Panc1 (cell line): ENCODE measurements around the gene COL4A2. TPM values are rescaled to one million over a fixed set of nuclear protein-coding genes. Genes with fewer than 3 reads are reported as not detected.

Source experiments
- ATAC-seq: fragments of 200-7000 bp; cut with Tn5 transposase; 2 replicates; pipeline ENCODE4 v1.9.1; 2020; ENCODE audit warnings: mild to moderate bottlenecking, moderate library complexity
- BruUV-seq: library from RNA; stranded (reverse); fragments of 400-500 nt; replicated peaks from 2 replicates; lab custom pipeline; 2021; lab: Mats Ljungman, UMichigan
- CTCF ChIA-PET: fragments of 300-600 bp; sonication (Branson Sonifier 250); formaldehyde crosslinking; loops from one replicate; lab custom pipeline; 2022; ENCODE audit warnings: antibody characterized with exemption; lab: Charles Lee
- POLR2A ChIA-PET: fragments of 300-600 bp; sonication (Branson Sonifier 250); formaldehyde crosslinking; loops from one replicate; lab custom pipeline; 2022; ENCODE audit warnings: antibody characterized with exemption; lab: Charles Lee
- DNase-seq: peaks from one replicate; pipeline ENCODE4 v3.0.0-alpha.2; 2010; ENCODE audit warnings: low read depth, low spot score
- H3K27ac ChIP-seq: 2 replicates; pipeline ENCODE4 v1.5.1; 2011; ENCODE audit warnings: mild to moderate bottlenecking, low read length, inconsistent platforms
- H3K27me3 ChIP-seq: fragments of 200-500 bp; sonication (Bioruptor generic); 2 replicates; pipeline ENCODE4 v1.6.0; 2014; ENCODE audit warnings: low read length, inconsistent platforms; ENCODE audit not compliant: control insufficient read depth, insufficient read depth
- H3K36me3 ChIP-seq: fragments of 200-500 bp; sonication (Bioruptor generic); 2 replicates; pipeline ENCODE4 v1.5.1; 2014; ENCODE audit warnings: inconsistent platforms, mild to moderate bottlenecking, low read length, moderate library complexity; ENCODE audit not compliant: control insufficient read depth, insufficient read depth
- H3K4me1 ChIP-seq: 2 replicates; pipeline ENCODE4 v1.5.1; 2011; ENCODE audit warnings: inconsistent platforms, mild to moderate bottlenecking, low read length, moderate library complexity; ENCODE audit not compliant: control insufficient read depth, insufficient read depth
- H3K4me3 ChIP-seq, 2 experiments: 2 replicates each; pipeline ENCODE4 v1.5.1; 2011 to 2012; ENCODE audit warnings: low read depth in 2 of 2, low read length in 2 of 2, mild to moderate bottlenecking in 2 of 2, inconsistent platforms in 1 of 2, moderate library complexity in 1 of 2
- H3K9me3 ChIP-seq: fragments of 200-500 bp; sonication (Bioruptor generic); 2 replicates; pipeline ENCODE4 v1.5.1; 2014; ENCODE audit warnings: low read depth, mild to moderate bottlenecking, inconsistent platforms, low read length, moderate library complexity; ENCODE audit not compliant: control insufficient read depth, insufficient read depth
- CTCF ChIP-seq: fragments of 450-650 bp; IDR thresholded peaks from 2 replicates; pipeline ENCODE4 v1.5.1; 2017; ENCODE audit warnings: mild to moderate bottlenecking
- POLR2AphosphoS5 ChIP-seq: IDR thresholded peaks from 2 replicates; pipeline ENCODE4 v1.6.1; 2012; ENCODE audit warnings: mild to moderate bottlenecking, low read depth, low read length, moderate library complexity
- REST ChIP-seq, 2 experiments: IDR thresholded peaks; 2 replicates each; pipeline ENCODE4 v1.6.1; 2011 to 2012; ENCODE audit warnings: low read depth in 2 of 2, control low read depth in 1 of 2, low read length in 1 of 2, mild to moderate bottlenecking in 1 of 2, moderate library complexity in 1 of 2; ENCODE audit not compliant: insufficient read depth in 1 of 2
- SIN3A ChIP-seq: IDR thresholded peaks from 2 replicates; pipeline ENCODE4 v1.6.1; 2012; ENCODE audit warnings: low read depth, mild to moderate bottlenecking, low read length, moderate library complexity, borderline replicate concordance; ENCODE audit not compliant: insufficient read depth
- TCF7L2 ChIP-seq: IDR thresholded peaks from 2 replicates; pipeline ENCODE4 v1.6.1; 2011; ENCODE audit warnings: mild to moderate bottlenecking, low read depth, low read length, inconsistent platforms
- in situ Hi-C: cut with HindIII; loops from 2 replicates; pipeline ENCODE4 v1.10.0; 2016; ENCODE audit warnings: low sequenced_read_pairs, low pct_unique_long_range_greater_than_20kb
- intact Hi-C: fragments of 100-400 bp; cut with micrococcal nuclease; formaldehyde crosslinking; loops from one replicate; pipeline ENCODE4 v1.10.0; 2022; ENCODE audit not compliant: unreplicated experiment
- total RNA-seq: library from RNA; stranded (reverse); gene quantifications from one replicate; pipeline ENCODE4 v1.2.1, GENCODE V29; 2021; ENCODE audit not compliant: unreplicated experiment

The COL4A2 gene
- total RNA-seq, 1 experiment from 2014 or later = 3.0 TPM

- Histone ChIP-seq H3K36me3 (no peaks in the 10 kb centered on the region), H3K4me3 (no peak overlapping the region), H3K4me1 (no peaks in the 10 kb centered on the region), H3K9me3 (no peaks in the 10 kb centered on the region), H3K27ac (no peak overlapping the region), H3K27me3 (no peaks in the 10 kb centered on the region)
- in situ Hi-C loops (no loop called here), intact Hi-C loops (no loop called here)
- ChIA-PET POLR2A (no interaction called here), CTCF (no interaction called here)
- ATAC-seq (no peak), DNase-seq (no peak)
- BruUV-seq = no TSS peak
- TF ChIP-seq SIN3A (no peak), REST (IDR thresholded peaks at IDR 0.05; ENCODE audit: insufficient read depth in 1 of 2, low read depth in 2 of 2, low read length in 1 of 2) (no peak), POLR2AphosphoS5 (no peak), TCF7L2 (no peak), CTCF (no peak)
Measured at GRCh38 chr13:110468986-110469495, 162.0 kb downstream of the COL4A2 start.

- Histone ChIP-seq H3K27ac (no peak overlapping the region), H3K36me3 (no peaks in the 10 kb centered on the region), H3K9me3 (no peaks in the 10 kb centered on the region), H3K4me3 (no peak overlapping the region), H3K27me3 (no peaks in the 10 kb centered on the region), H3K4me1 (no peaks in the 10 kb centered on the region)
- ATAC-seq (no peak), DNase-seq (no peak)
- no peak for TF ChIP-seq TCF7L2
- no peak for TF ChIP-seq CTCF
- no peak for TF ChIP-seq POLR2AphosphoS5
- no peak for TF ChIP-seq SIN3A
- TF ChIP-seq REST (IDR thresholded peaks at IDR 0.05; ENCODE audit: insufficient read depth in 1 of 2, low read depth in 2 of 2, low read length in 1 of 2) = no peak
- no TSS peak for BruUV-seq
- intact Hi-C loops (no loop called here), in situ Hi-C loops (no loop called here)
- POLR2A ChIA-PET = no interaction called here
- CTCF ChIA-PET = no interaction called here
Measured at GRCh38 chr13:110469597-110469996, 162.5 kb downstream of the COL4A2 start.
